Measurements from ENCODE around the gene GLG1.
"Not testable (repeated sequence)": the region's sequence is repeated elsewhere in the genome, so short reads cannot be mapped to it uniquely, and the experiment has no call there.

DNA sequence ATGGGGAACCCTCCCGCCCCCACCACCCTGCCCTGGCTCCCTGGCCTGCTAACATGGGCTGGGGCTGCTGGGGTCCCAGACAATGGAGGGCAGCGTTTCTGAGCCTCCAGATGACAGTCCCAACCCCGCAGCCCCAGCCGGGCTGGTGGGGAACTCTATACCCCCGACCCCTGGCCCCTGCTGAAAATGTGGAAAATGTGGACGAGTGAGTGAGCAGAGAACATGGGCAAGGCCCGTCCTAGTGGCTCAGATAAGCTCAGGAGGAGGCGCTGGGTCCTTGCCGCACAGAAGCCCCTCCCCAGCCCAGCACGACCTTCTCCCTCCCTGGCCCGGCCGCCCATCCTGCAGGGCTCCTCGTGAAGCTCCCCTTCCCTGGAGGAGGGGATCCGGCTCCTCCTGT lies 187.1 kb downstream of the GLG1 start:
- TF ChIP-seq, protein P1, sequence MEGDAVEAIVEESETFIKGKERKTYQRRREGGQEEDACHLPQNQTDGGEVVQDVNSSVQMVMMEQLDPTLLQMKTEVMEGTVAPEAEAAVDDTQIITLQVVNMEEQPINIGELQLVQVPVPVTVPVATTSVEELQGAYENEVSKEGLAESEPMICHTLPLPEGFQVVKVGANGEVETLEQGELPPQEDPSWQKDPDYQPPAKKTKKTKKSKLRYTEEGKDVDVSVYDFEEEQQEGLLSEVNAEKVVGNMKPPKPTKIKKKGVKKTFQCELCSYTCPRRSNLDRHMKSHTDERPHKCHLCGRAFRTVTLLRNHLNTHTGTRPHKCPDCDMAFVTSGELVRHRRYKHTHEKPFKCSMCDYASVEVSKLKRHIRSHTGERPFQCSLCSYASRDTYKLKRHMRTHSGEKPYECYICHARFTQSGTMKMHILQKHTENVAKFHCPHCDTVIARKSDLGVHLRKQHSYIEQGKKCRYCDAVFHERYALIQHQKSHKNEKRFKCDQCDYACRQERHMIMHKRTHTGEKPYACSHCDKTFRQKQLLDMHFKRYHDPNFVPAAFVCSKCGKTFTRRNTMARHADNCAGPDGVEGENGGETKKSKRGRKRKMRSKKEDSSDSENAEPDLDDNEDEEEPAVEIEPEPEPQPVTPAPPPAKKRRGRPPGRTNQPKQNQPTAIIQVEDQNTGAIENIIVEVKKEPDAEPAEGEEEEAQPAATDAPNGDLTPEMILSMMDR (IDR thresholded peaks at IDR 0.05; ENCODE audit: insufficient read depth, low read depth, low read length): not testable (repeated sequence)
- TF ChIP-seq EZH2 (IDR thresholded peaks at IDR 0.05; ENCODE audit: insufficient read depth, low read length): not testable (repeated sequence)
